ENCODE data around the gene SRP68.

The SRP68 gene

GRCh38 chr17:76002100-76002499 lies 70.2 kb downstream of the SRP68 start:
- no peak overlapping the region for H3K9ac ChIP-seq (ENCODE audit: low read depth, low read length)

GRCh38 chr17:76000755-76001521 lies 71.4 kb downstream of the SRP68 start, which contains the start of gene CDK3:
Gene CDK3, plus strand, starts transcription at chr17:76000855. Its CDS starts 571 bp downstream, at chr17:76001426.
- H3K9ac ChIP-seq (ENCODE audit: low read depth, low read length), result no peak within 1 kb of the TSS
- H3K27ac ChIP-seq (ENCODE audit: low read depth, low read length), result no peak within 1 kb of the TSS
- no peaks in the 10 kb centered on the region for H3K4me1 ChIP-seq (ENCODE audit: control insufficient read depth, insufficient read depth, low read length)
- no peak within 1 kb of the TSS for H3K4me3 ChIP-seq (ENCODE audit: low read depth, low read length)
- H3K9me3 ChIP-seq (ENCODE audit: control insufficient read depth, insufficient read depth, low read length), result no peaks in the 10 kb centered on the region
- H3K27me3 ChIP-seq (ENCODE audit: control insufficient read depth, insufficient read depth, low read length), result no peaks in the 10 kb centered on the region
- H3K36me3 ChIP-seq (ENCODE audit: control insufficient read depth, insufficient read depth, low read length), result peaks cover 17% of the 10 kb centered on the region; the same call in 1 of the 2 replicates

More at GRCh38 chr17:76002100-76002499, 70.2 kb downstream of the SRP68 start:
- Histone ChIP-seq H3K9me3 (ENCODE audit: control insufficient read depth, insufficient read depth, low read length) (no peaks in the 10 kb centered on the region), H3K4me1 (ENCODE audit: control insufficient read depth, insufficient read depth, low read length) (no peaks in the 10 kb centered on the region), H3K4me3 (ENCODE audit: low read depth, low read length) (no peak overlapping the region), H3K27ac (ENCODE audit: low read depth, low read length) (no peak overlapping the region), H3K36me3 (ENCODE audit: control insufficient read depth, insufficient read depth, low read length) (peaks cover 17% of the 10 kb centered on the region; the same call in 1 of the 2 replicates), H3K27me3 (ENCODE audit: control insufficient read depth, insufficient read depth, low read length) (no peaks in the 10 kb centered on the region)

DNA sequence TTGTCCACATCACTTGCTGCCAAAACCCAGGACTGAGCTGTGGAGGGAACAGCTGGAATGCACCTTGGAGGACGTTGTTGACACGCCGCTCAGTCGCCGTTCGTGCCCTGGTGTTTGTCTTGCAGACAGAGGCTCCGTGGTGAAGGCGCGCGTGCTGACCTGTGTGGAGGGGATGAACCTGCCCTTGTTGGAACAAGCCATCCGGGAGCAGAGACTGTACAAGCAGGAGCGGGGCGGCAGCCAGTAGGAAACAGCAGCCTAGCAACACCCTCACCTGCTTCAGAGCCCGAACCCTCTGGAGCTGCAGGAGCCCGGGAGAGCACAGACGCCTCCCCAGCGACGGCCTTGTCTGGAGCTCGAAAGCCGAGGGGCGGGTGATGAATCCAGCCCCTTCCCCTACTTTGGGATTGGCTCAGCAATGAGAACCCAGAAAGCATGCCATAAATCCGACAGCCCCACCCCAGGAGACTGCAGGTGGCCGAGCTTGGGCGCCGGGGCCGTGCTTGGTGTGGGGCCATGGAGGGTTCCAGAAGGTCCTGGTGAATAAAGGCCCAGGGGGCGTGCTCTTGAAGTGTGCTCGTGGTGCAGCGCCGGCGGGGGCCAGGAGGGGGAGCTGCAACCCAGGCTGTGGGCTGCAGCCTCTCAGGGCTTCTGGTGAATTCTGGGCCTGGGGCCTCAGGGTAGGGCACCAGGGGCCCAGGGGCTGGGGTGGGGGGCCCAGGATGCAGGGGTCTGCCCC lies 72.1 kb downstream of the SRP68 start:
- no peak overlapping the region for H3K27ac ChIP-seq (ENCODE audit: low read depth, low read length)
- no peaks in the 10 kb centered on the region for H3K9me3 ChIP-seq (ENCODE audit: control insufficient read depth, insufficient read depth, low read length)
- no peaks in the 10 kb centered on the region for H3K4me1 ChIP-seq (ENCODE audit: control insufficient read depth, insufficient read depth, low read length)
- H3K27me3 ChIP-seq (ENCODE audit: control insufficient read depth, insufficient read depth, low read length), result no peaks in the 10 kb centered on the region
- H3K4me3 ChIP-seq (ENCODE audit: low read depth, low read length), result no peak overlapping the region
- no peak overlapping the region for H3K9ac ChIP-seq (ENCODE audit: low read depth, low read length)
- H3K36me3 ChIP-seq (ENCODE audit: control insufficient read depth, insufficient read depth, low read length), result peaks cover 20% of the 10 kb centered on the region; the same call in 1 of the 2 replicates

DNA sequence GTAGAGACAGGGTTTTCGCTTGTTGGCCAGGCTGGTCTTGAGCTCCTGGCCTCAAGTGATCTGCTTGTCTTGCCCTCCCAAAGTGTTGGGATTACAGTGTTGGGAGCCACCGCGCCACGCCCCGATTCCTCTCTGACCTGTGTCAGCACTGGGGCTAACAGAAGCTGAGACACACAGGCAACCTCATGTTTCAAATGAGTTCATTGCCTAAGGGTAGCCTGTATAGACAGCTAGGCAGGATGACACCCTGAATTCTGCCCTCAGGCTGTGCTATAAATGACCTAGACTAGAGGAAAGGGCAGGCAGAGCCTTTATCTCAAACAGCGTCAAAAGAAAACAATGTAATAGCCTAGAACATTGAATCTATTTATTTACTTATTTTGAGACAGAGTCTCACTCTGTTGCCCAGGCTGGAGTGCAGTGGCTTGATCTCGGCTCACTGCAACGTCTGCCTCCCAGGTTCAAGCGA lies 74.0 kb downstream of the SRP68 start:
- H3K27me3 ChIP-seq (ENCODE audit: control insufficient read depth, insufficient read depth, low read length), result no peaks in the 10 kb centered on the region
- no peak overlapping the region for H3K4me3 ChIP-seq (ENCODE audit: low read depth, low read length)
- no peaks in the 10 kb centered on the region for H3K9me3 ChIP-seq (ENCODE audit: control insufficient read depth, insufficient read depth, low read length)
- H3K36me3 ChIP-seq (ENCODE audit: control insufficient read depth, insufficient read depth, low read length), result peaks cover 22% of the 10 kb centered on the region; the same call in 1 of the 2 replicates
- H3K27ac ChIP-seq (ENCODE audit: low read depth, low read length), result no peak overlapping the region
- H3K4me1 ChIP-seq (ENCODE audit: control insufficient read depth, insufficient read depth, low read length), result no peaks in the 10 kb centered on the region
- H3K9ac ChIP-seq (ENCODE audit: low read depth, low read length), result no peak overlapping the region

DNA sequence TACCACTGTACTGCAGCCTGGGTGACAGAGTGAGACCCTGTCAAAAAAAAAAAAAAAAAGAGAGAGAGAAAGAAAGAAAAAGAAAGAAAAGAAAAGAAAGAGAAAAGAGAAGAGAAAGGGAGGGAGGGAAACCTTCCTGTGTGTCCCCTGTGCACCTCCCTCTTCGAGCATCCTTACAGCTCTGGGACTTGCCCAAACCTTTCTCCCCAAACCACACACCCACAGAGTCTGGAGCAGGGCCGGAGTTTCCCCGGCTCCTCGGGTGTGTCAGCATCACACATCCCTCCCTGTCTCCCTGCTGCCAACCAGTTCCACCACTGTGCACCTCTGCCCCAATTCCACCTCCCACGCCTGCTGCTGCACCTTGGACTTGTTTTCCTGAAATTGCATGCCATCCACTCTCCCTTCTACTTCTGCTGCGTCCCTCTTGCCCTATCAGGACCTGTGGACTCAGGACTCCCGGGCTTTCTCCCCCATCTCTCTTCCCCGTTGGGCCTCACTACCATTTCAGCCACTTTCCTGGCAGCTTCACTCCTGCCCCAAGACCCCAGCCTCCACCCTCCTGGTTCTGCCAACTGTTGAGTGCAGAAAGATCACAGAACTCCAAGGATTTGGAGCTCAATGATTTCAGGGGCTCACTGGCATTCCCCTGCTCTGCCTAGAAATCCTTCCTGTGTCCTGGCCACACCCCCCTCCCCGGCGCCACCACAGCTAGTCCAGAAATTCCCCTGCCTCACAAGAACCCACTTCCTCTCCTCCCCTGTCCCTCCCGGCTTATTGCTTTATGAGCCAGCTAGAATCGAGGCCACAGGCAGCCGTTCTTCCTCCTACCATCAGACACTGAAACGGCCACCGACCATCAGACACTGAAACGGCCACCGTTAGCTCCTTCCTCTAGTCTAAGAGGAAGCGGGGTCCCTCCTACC lies 75.4 kb downstream of the SRP68 start:
- Histone ChIP-seq H3K27me3 (ENCODE audit: control insufficient read depth, insufficient read depth, low read length) (no peaks in the 10 kb centered on the region), H3K36me3 (ENCODE audit: control insufficient read depth, insufficient read depth, low read length) (peaks cover 17% of the 10 kb centered on the region), H3K4me1 (ENCODE audit: control insufficient read depth, insufficient read depth, low read length) (no peaks in the 10 kb centered on the region), H3K9me3 (ENCODE audit: control insufficient read depth, insufficient read depth, low read length) (no peaks in the 10 kb centered on the region), H3K4me3 (ENCODE audit: low read depth, low read length) (no peak overlapping the region), H3K27ac (ENCODE audit: low read depth, low read length) (no peak overlapping the region), H3K9ac (ENCODE audit: low read depth, low read length) (no peak overlapping the region)

DNA sequence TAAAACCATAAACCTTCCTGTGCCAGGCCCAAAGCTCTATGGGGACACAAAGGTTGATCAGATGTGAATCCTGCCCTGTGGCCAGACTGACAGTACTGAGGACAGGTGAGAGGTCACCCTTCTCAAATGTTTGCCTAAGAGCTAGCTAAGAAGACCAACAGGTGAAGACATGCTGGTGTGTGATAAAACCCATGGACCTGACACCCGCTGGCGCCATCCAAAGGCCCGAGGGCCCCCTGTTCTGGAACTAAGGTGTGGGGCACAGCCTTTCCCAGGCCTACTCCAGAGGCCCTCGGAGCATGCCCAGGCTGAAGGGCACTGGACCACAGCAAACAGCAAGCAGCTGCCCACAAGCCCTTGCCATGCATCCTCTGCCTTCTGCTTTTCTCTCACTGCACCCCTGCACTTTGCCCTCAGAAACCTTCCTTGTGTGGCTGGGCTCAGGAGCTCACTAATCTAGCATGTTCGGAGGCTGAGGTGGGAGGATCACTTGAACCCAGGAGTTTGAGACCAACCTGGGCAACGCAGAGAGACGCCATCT lies 76.9 kb downstream of the SRP68 start:
- Histone ChIP-seq H3K27me3 (ENCODE audit: control insufficient read depth, insufficient read depth, low read length) (no peaks in the 10 kb centered on the region), H3K36me3 (ENCODE audit: control insufficient read depth, insufficient read depth, low read length) (peaks cover 20% of the 10 kb centered on the region), H3K27ac (ENCODE audit: low read depth, low read length) (no peak overlapping the region), H3K9ac (ENCODE audit: low read depth, low read length) (no peak overlapping the region), H3K9me3 (ENCODE audit: control insufficient read depth, insufficient read depth, low read length) (no peaks in the 10 kb centered on the region), H3K4me1 (ENCODE audit: control insufficient read depth, insufficient read depth, low read length) (no peaks in the 10 kb centered on the region), H3K4me3 (ENCODE audit: low read depth, low read length) (no peak overlapping the region)

DNA sequence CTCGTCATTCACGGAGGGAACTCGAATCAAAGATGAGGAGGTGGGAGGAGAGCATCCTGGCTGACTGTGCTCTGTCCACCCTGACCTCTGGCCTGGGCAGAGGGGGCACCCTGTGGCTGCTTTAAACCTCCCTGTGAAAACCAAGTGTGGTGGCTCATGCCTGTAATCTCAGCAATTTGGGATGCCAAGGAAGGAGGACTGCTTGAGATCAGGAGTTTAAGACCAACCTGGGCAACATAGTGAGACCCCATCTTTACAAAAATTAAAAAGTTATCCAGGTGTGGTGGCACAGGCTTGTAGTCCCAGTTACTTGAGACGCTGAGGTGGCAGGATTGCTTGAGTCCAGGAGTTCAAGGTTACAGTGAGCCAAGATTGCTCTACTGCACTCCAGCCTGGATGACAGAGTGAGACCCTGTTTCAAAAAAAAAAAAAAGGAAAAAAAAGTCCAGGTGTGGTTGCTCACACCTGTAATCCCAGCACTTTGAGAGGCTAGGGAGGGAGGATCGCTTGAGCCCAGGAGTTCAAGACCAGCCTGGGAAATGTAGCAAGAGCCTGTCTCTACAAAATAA lies 77.4 kb downstream of the SRP68 start:
- no peak overlapping the region for H3K9ac ChIP-seq (ENCODE audit: low read depth, low read length)
- H3K4me1 ChIP-seq (ENCODE audit: control insufficient read depth, insufficient read depth, low read length), result no peaks in the 10 kb centered on the region
- H3K27ac ChIP-seq (ENCODE audit: low read depth, low read length), result no peak overlapping the region

DNA sequence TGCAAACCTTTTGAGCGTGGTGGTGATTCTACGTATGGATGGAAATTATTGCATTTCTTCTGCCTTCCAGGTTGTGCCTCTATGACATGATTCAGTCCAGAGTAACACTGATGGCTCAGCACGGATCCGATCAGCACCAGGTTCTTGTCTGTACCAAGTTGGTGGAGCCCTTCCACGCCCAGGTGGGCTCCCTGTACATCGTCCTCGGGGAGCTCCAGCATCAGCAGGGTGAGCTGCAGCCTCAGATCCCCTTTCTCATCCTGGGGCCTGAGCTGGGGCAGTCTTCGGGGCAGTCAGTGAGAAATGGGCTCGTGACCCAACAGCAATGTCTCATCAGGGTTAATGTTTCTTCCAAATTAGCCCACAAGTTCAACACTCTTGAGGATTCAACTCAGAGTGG lies 80.9 kb downstream of the SRP68 start:
- peaks cover 29% of the 10 kb centered on the region for H3K36me3 ChIP-seq (ENCODE audit: control insufficient read depth, insufficient read depth, low read length)
- no peaks in the 10 kb centered on the region for H3K4me1 ChIP-seq (ENCODE audit: control insufficient read depth, insufficient read depth, low read length)
- H3K27ac ChIP-seq (ENCODE audit: low read depth, low read length), result no peak overlapping the region

More for the DNA sequence above, 77.4 kb downstream of the SRP68 start:
- H3K4me3 ChIP-seq (ENCODE audit: low read depth, low read length), result no peak overlapping the region
- peaks cover 20% of the 10 kb centered on the region for H3K36me3 ChIP-seq (ENCODE audit: control insufficient read depth, insufficient read depth, low read length)
- no peaks in the 10 kb centered on the region for H3K9me3 ChIP-seq (ENCODE audit: control insufficient read depth, insufficient read depth, low read length)
- H3K27me3 ChIP-seq (ENCODE audit: control insufficient read depth, insufficient read depth, low read length), result no peaks in the 10 kb centered on the region

More for the DNA sequence above, 80.9 kb downstream of the SRP68 start:
- no peak overlapping the region for H3K9ac ChIP-seq (ENCODE audit: low read depth, low read length)
- no peak overlapping the region for H3K4me3 ChIP-seq (ENCODE audit: low read depth, low read length)
- no peaks in the 10 kb centered on the region for H3K9me3 ChIP-seq (ENCODE audit: control insufficient read depth, insufficient read depth, low read length)
- no peaks in the 10 kb centered on the region for H3K27me3 ChIP-seq (ENCODE audit: control insufficient read depth, insufficient read depth, low read length)

All from HUES48 (cell line).